Sigmoid colon (tissue), 7 donors: ENCODE data around the gene VWA3A. TPM values are rescaled to one million over a fixed set of nuclear protein-coding genes. Genes with fewer than 3 reads are reported as not detected.
"Not testable (repeated sequence)": the region's sequence is repeated elsewhere in the genome, so short reads cannot be mapped to it uniquely, and the experiment has no call there.

ENCODE experiments used
- DNase-seq: peaks from one replicate; pipeline ENCODE4 v3.0.0-alpha.2; 2019
- H3K27ac ChIP-seq, 4 donors: fragments of 200-600 bp; sonication (generic); one replicate each; pipeline ENCODE4 v1.5.1; 2016 to 2019; ENCODE audit warnings: mild to moderate bottlenecking in 1 of 4
- H3K27me3 ChIP-seq, 3 donors: fragments of 200-600 bp; sonication (generic); one replicate each; pipeline ENCODE4 v1.5.1; 2019; ENCODE audit warnings: mild to moderate bottlenecking in 1 of 3
- H3K36me3 ChIP-seq, 4 donors: fragments of 200-600 bp; sonication (generic); one replicate each; pipeline ENCODE4 v1.5.1; 2016 to 2019
- H3K4me1 ChIP-seq, 4 donors: fragments of 200-600 bp; sonication (generic); one replicate each; pipeline ENCODE4 v1.5.1; 2017 to 2019
- H3K4me3 ChIP-seq, 4 donors: fragments of 200-600 bp; sonication (generic); one replicate each; pipeline ENCODE4 v1.5.1; 2017 to 2019; ENCODE audit warnings: mild to moderate bottlenecking in 2 of 4, moderate library complexity in 1 of 4
- H3K9me3 ChIP-seq, 4 donors: fragments of 200-600 bp in 3 of 4; sonication (generic) in 3 of 4; one replicate each; pipeline versions ENCODE4 v1.5.1 to v1.6.1; 2013 to 2019
- EP300 ChIP-seq, 4 donors: sonication (generic); formaldehyde crosslinking; IDR thresholded peaks; one replicate each; pipeline ENCODE4 v1.6.1; 2017; ENCODE audit warnings: antibody characterized with exemption in 4 of 4
- POLR2A ChIP-seq, 2 donors: fragments of 450-650 bp; IDR thresholded peaks; one replicate each; pipeline ENCODE4 v1.6.1; 2016; ENCODE audit warnings: antibody characterized with exemption in 2 of 2, mild to moderate bottlenecking in 2 of 2, moderate library complexity in 2 of 2
- POLR2AphosphoS5 ChIP-seq, 4 donors: sonication (generic); formaldehyde crosslinking; IDR thresholded peaks; one replicate each; pipeline ENCODE4 v1.6.1; 2017; ENCODE audit warnings: antibody characterized with exemption in 4 of 4
- WGBS, 2 donors: extraction: QIAGEN DNeasy Blood & Tissue Kit; methylation state at CpG; one replicate each; pipeline ENCODE4 v1.1.7; 2013; 5-methylcytosine and 5-hydroxymethylcytosine counted together
- intact Hi-C: fragments of 100-400 bp; cut with DNase I; formaldehyde crosslinking; loops from one replicate; pipeline ENCODE4 v1.15.1; 2023
- polyA plus RNA-seq, 3 donors: library from polyadenylated mRNA; stranded (reverse); fragments of 200-250 nt; gene quantifications; one replicate each; pipeline ENCODE4 v1.2.3, GENCODE V29; 2013
- total RNA-seq, 4 donors: library from RNA; depleted of rRNA; stranded (reverse); fragments of >200 nt; gene quantifications; one replicate each; pipeline ENCODE4 v1.1.0, GENCODE V29; 2016
- TF ChIP-seq, protein P1 (sequence below), 4 experiments: fragments of 450-650 bp in 3 of 4; fragments of 200-600 bp in 1 of 4; IDR thresholded peaks; one replicate each; pipeline ENCODE4 v1.5.1; 2016 to 2019; ENCODE audit warnings: antibody characterized with exemption in 4 of 4, mild to moderate bottlenecking in 3 of 4, moderate library complexity in 2 of 4
- donor health status: healthy with polysubstance abuse.
- donor health status: Bipolar disorder and iron deficiency.
- donor health status: healthy.

VWA3A gene
- total and polyA plus RNA-seq, 7 donors = under 0.01 to 0.55 (median 0.07) TPM; not detected in 4

DNA sequence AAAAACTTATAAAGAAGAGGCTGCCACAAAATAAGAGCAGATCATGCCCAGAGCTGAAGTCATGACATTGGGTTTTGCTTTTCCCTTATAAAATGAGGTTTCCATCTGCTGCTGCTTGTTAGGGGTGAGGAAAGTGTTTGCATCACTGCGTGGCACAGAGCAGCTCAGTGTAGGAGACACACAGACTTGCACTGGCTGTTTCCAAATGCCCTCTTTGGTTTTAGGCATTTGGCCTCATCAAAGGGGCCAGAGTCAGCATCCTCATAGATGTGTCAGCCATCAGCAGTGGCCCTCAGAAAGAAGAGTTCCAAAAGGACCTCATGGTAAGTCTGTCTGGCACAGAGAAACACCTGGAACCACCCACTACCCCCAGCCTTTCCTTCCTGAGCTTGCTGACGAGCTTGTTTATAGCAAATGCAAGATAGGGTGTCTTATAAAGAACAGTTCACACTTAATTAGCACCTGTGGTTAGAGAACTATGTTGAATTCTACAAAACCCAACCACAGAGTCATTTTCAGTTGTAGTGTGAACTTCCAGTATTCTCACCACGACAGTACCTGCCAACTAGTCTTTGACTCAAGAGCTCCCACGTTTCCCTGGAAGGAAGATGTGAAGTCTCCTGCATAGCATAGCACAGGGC is 17.0 kb downstream of the VWA3A start:
- DNase-seq = no peak
- Histone ChIP-seq H3K9me3 (no peaks in the 10 kb centered on the region), H3K4me3 (no peak overlapping the region), H3K36me3 (no peaks in the 10 kb centered on the region), H3K27ac (no peak overlapping the region), H3K4me1 (no peaks in the 10 kb centered on the region), H3K27me3 (no peaks in the 10 kb centered on the region)
- TF ChIP-seq POLR2A (IDR thresholded peaks at IDR 0.05) (no peak), EP300 (IDR thresholded peaks at IDR 0.05) (no peak), POLR2AphosphoS5 (IDR thresholded peaks at IDR 0.05) (no peak)
- TF ChIP-seq, protein P1, sequence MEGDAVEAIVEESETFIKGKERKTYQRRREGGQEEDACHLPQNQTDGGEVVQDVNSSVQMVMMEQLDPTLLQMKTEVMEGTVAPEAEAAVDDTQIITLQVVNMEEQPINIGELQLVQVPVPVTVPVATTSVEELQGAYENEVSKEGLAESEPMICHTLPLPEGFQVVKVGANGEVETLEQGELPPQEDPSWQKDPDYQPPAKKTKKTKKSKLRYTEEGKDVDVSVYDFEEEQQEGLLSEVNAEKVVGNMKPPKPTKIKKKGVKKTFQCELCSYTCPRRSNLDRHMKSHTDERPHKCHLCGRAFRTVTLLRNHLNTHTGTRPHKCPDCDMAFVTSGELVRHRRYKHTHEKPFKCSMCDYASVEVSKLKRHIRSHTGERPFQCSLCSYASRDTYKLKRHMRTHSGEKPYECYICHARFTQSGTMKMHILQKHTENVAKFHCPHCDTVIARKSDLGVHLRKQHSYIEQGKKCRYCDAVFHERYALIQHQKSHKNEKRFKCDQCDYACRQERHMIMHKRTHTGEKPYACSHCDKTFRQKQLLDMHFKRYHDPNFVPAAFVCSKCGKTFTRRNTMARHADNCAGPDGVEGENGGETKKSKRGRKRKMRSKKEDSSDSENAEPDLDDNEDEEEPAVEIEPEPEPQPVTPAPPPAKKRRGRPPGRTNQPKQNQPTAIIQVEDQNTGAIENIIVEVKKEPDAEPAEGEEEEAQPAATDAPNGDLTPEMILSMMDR (IDR thresholded peaks at IDR 0.05) = no peak
- intact Hi-C loops = no loop called here
- 47 to 55% methylated on average over 4 of the region's 4 CpGs for WGBS, 2 donors

DNA sequence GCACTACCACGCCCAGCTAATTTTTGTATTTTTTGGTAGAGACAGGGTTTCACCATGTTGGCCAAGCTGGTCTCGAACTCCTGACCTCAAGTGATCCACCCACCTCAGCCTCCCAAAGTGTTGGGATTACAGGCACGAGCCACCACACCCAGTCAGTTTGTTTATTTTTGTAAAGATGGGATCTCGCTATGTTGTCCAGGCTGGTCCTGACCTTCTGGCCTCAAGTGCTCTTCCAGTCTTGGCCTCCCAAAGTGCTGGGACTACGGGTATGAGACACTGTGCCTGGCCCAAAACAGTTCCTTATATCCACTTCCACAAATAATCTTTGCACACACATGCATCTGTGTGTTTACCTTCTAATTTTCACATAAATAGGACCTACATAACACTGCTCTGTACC is 19.3 kb downstream of the VWA3A start:
- DNase-seq, H3K36me3 ChIP-seq, H3K9me3 ChIP-seq, H3K4me3 ChIP-seq, intact Hi-C loops, H3K4me1 ChIP-seq, H3K27me3 ChIP-seq, H3K27ac ChIP-seq: not testable (repeated sequence)
- 71 to 81% methylated on average over 5 of the region's 5 CpGs for WGBS, 2 donors

DNA sequence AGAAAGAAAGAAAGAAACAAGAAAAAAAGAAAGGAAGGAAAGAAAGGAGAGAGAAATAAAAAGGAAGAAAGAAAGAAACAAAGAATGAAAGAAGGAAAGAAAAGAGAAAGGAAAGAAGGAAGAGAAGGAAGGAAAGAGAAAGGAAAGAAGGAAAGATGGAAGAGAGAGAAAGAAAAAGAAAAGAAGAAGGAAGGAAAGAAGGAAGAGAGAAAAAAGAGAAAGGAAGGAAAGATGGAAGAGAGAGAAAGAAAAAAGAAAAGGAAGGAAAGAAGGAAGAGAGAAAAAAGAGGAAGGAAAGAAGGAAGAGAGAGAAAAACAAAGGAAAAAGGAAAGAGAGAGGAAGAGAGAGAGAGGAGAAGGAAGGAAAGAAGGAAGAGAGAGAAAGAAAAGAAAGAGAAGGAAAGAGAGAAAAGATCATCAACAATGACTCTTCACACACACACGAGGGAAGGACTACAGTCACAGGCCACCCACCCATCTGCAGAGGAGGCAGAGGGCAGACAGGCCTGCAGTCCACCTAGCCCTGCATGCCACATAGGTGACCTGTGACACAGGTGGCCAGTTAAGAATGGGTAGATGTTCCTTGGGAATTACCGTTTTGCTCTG is 23.9 kb downstream of the VWA3A start:
- no peak overlapping the region for H3K27ac ChIP-seq
- intact Hi-C loops = no loop called here
- no peaks in the 10 kb centered on the region for H3K36me3 ChIP-seq
- no peaks in the 10 kb centered on the region for H3K4me1 ChIP-seq
- H3K4me3 ChIP-seq = no peak overlapping the region
- no peaks in the 10 kb centered on the region for H3K9me3 ChIP-seq
- DNase-seq = no peak
- no peaks in the 10 kb centered on the region for H3K27me3 ChIP-seq
- TF ChIP-seq EP300 (IDR thresholded peaks at IDR 0.05) (no peak), POLR2A (IDR thresholded peaks at IDR 0.05) (no peak)
- TF ChIP-seq, protein P1 (IDR thresholded peaks at IDR 0.05) = no peak
- WGBS, 2 donors = 76 to 84% methylated on average over 2 of the region's 2 CpGs

DNA sequence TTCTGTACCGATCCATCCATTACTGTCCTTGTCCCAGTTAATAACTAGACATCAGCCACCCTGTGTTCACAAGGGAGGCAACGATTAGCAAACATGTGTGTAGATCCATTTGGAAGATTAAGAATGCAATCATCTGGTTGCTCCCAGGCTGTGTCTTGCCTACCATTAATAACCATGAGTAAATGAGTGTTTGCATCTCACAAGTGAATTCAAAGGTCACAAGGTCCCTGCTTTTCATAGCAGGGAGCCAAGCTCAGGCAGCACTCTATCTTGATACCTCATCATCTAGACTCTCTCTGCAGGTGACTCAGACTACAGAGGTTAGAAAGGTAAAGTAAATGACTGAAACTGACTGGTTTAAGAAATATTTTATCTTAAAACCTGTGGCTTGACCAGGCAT is 25.3 kb downstream of the VWA3A start:
- Histone ChIP-seq H3K36me3 (no peaks in the 10 kb centered on the region), H3K4me1 (no peaks in the 10 kb centered on the region), H3K9me3 (no peaks in the 10 kb centered on the region), H3K27me3 (no peaks in the 10 kb centered on the region), H3K27ac (no peak overlapping the region), H3K4me3 (no peak overlapping the region)
- no peak for DNase-seq
- 91 to 94% methylated on average over 2 of the region's 2 CpGs for WGBS, 2 donors
- TF ChIP-seq EP300 (IDR thresholded peaks at IDR 0.05) = no peak
- no peak for TF ChIP-seq POLR2A (IDR thresholded peaks at IDR 0.05)
- TF ChIP-seq, protein P1 (IDR thresholded peaks at IDR 0.05) = no peak
- TF ChIP-seq POLR2AphosphoS5 (IDR thresholded peaks at IDR 0.05) = no peak
- intact Hi-C loops = no loop called here

DNA sequence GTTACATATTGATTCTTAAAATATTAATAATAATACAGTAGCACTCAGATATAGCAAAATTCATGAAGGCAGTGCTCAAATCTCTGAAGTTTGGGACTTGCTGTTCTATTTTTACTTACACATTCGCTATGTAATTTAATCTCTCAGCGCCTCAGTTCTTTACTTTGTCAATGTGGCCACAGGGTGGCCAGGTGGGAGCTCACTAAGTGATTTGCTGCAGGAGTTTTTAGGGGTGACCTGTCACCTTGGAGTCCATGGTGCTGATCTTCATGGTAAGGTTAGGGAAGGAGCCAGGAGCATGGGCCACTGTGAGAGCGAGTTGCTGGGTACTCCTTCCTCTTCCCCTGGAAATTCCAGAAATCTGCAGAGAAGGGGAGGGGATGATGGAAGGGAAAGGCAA is 28.1 kb downstream of the VWA3A start:
- 88 to 90% methylated on average over 3 of the region's 3 CpGs for WGBS, 2 donors
- intact Hi-C loops = no loop called here
- no peaks in the 10 kb centered on the region for H3K4me1 ChIP-seq
- no peaks in the 10 kb centered on the region for H3K9me3 ChIP-seq
- no peaks in the 10 kb centered on the region for H3K27me3 ChIP-seq
- no peak for DNase-seq
- no peak overlapping the region for H3K4me3 ChIP-seq
- H3K27ac ChIP-seq = no peak overlapping the region
- TF ChIP-seq POLR2AphosphoS5 (IDR thresholded peaks at IDR 0.05) = no peak
- TF ChIP-seq POLR2A (IDR thresholded peaks at IDR 0.05) = no peak
- no peak for TF ChIP-seq EP300 (IDR thresholded peaks at IDR 0.05)
- TF ChIP-seq, protein P1 (IDR thresholded peaks at IDR 0.05) = no peak
- H3K36me3 ChIP-seq = no peaks in the 10 kb centered on the region
